Stimulated activated naive B cell treated with anti-CD40 and anti-IgM and Interleukin-4, amounts not matched to agents 10 μg/mL and 1 μg/mL and 100 μg/mL, for 72 hours (primary cell): ENCODE results near the gene LGR5.

Experiments
- ATAC-seq, 2 donors: fragments of 150-1000 bp; cut with Tn5 transposase; replicated peaks; 2 replicates each; pipeline ENCODE4 v1.10.0; 2021; ENCODE audit warnings: moderate library complexity in 1 of 2
- DNase-seq: peaks from one replicate; pipeline ENCODE4 v3.0.0; 2021
- H3K27ac Mint-ChIP-seq: one replicate; pipeline ENCODE4 v1.8.0; 2022; ENCODE audit warnings: mild to moderate bottlenecking, mixed read lengths
- H3K27me3 Mint-ChIP-seq, 2 donors: one replicate each; pipeline ENCODE4 v1.8.0; 2022; ENCODE audit warnings: mixed read lengths in 2 of 2
- H3K36me3 Mint-ChIP-seq, 2 donors: one replicate each; pipeline ENCODE4 v1.8.0; 2022; ENCODE audit warnings: mixed read lengths in 2 of 2, mild to moderate bottlenecking in 1 of 2
- H3K4me1 Mint-ChIP-seq, 2 donors: one replicate each; pipeline ENCODE4 v1.8.0; 2022; ENCODE audit warnings: mixed read lengths in 2 of 2, mild to moderate bottlenecking in 1 of 2
- H3K4me3 Mint-ChIP-seq, 2 donors: one replicate each; pipeline ENCODE4 v1.8.0; 2022; ENCODE audit warnings: mild to moderate bottlenecking in 2 of 2, mixed read lengths in 2 of 2, moderate library complexity in 1 of 2
- H3K9me3 Mint-ChIP-seq, 2 donors: one replicate each; pipeline ENCODE4 v1.8.0; 2022; ENCODE audit warnings: mixed read lengths in 2 of 2, mild to moderate bottlenecking in 1 of 2

Gene LGR5

DNA sequence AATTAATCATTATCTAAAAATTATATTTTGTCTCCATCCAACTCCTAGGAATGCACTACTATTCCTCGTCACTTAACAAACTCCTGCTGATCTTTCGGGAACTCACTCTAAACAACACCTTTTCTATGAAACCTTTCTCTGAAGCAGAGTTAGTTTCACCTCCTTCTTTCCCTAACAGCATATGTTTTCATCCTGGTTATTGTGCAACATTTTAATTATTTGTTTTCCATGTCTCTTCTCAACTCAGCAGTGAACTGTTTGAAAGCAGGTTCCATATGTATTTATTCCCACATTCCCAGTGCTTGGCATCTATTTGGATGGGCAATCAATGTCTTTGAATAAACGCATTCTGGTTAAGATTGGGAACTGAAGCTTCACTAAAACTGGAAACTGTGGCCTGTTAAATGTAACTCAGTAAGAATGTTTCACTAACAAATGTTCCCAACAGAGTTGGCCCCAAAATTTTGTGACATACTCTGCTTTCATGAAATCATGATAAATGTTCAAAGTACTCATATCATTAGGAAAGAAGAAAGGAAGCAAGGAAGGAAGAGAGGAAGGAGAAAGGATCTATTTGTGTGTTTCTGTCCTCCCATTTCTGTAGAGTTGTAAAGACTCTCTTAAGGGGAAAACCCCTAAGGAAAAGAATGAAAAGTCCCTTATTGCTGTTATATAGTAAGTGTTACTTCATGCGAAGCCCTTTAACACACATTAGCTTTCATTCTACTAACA, 13.9 kb upstream of the LGR5 start:
- H3K4me3 Mint-ChIP-seq, result no peak overlapping the region
- no peaks in the 10 kb centered on the region for H3K9me3 Mint-ChIP-seq
- H3K4me1 Mint-ChIP-seq, result peaks cover 5% of the 10 kb centered on the region in 2 donors
- peaks cover 20 to 21% of the 10 kb centered on the region in 2 donors for H3K27me3 Mint-ChIP-seq
- H3K27ac Mint-ChIP-seq, result no peak overlapping the region
- DNase-seq, result no peak
- H3K36me3 Mint-ChIP-seq, result no peaks in the 10 kb centered on the region
- peak; percentile 52 to 76 for ATAC-seq

DNA sequence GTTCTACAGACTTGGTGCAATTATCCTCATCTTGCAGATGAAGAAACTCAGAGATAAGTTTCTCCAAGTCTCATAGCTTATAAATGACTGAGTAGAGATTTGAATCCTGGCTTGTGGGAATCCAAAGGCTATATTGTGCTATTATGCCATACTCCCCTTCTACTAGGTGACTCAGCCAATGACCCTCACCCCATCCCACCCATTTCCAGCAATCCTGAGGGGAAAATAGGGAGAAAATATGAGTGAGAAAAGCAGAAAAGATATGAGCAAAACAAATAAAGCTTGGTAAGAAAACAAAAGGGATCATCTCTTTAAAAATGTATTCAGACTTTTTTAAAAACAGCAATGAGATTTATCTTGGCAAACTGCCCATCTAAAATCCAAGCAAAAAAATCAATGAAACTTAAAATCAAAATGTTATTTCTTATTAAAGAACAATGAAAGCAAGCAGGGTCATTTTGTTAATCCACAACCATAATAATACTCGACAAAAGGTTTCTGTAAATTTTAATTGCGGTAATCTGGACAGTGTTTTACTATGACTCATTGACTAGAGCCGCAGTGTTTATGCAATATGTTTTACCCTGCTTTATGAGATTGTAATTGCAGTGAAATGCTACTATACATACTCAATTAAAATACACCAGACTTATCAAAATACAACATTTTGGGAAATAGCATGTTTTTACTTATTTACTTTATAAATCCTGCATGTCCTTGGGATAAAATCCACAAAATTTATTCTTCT, 13.1 kb upstream of the LGR5 start:
- Mint-ChIP-seq H3K27me3 (peaks cover 20 to 21% of the 10 kb centered on the region in 2 donors), H3K9me3 (no peaks in the 10 kb centered on the region), H3K4me1 (peaks cover 5% of the 10 kb centered on the region in 2 donors), H3K27ac (no peak overlapping the region), H3K4me3 (no peak overlapping the region), H3K36me3 (no peaks in the 10 kb centered on the region)
- no peak for ATAC-seq
- DNase-seq, result no peak

DNA sequence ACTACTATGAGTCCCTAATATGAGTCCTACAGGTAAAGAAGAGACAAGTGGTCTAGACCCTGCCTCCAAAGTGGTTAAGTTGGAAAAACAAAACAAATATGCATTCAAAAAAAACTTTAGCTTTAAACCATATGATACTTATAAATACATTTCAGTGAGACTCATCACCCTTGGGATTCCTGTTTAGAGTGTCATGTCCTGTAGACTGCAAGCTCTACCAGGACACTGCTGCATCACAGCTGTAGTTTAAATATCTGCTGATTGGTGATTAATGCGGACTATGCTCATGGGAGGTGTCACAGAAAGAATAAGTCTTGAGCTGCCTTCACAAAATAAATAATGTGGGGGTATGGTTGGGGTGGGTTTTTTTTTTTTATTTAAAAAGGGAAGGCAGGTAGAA, 8.8 kb upstream of the LGR5 start:
- Mint-ChIP-seq H3K36me3 (peaks cover 4 to 12% of the 10 kb centered on the region in 2 donors), H3K27me3 (peaks cover 14 to 29% of the 10 kb centered on the region in 2 donors), H3K4me1 (peaks cover 2% of the 10 kb centered on the region in 2 donors), H3K9me3 (peaks cover 4 to 12% of the 10 kb centered on the region in 2 donors), H3K27ac (no peak overlapping the region), H3K4me3 (no peak overlapping the region)
- ATAC-seq, result no peak
- no peak for DNase-seq

DNA sequence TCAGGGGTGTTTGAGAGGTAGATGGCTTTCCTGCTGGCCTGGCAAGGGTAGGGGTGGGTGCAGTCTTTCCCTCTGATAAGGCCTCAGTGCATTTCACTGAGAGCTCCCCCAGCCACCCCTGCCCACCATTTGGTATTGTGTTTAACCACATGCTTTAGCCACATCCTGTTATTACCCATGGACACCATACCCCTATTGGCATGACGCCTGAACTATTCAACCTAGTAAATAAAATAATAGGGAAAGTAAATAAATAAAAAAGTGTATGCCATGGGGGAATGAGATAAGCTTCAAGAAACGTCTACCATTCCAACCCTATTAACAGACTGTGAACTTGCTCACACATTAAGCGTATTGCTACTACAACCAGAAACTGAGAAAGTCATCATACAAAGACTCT, 7.6 kb upstream of the LGR5 start:
- ATAC-seq (no peak), DNase-seq (no peak)
- Mint-ChIP-seq H3K27me3 (peaks cover 16 to 32% of the 10 kb centered on the region in 2 donors), H3K27ac (no peak overlapping the region), H3K4me3 (no peak overlapping the region), H3K9me3 (peaks cover 8 to 22% of the 10 kb centered on the region in 2 donors), H3K4me1 (no peaks in the 10 kb centered on the region), H3K36me3 (peaks cover 11 to 17% of the 10 kb centered on the region in 2 donors)

DNA sequence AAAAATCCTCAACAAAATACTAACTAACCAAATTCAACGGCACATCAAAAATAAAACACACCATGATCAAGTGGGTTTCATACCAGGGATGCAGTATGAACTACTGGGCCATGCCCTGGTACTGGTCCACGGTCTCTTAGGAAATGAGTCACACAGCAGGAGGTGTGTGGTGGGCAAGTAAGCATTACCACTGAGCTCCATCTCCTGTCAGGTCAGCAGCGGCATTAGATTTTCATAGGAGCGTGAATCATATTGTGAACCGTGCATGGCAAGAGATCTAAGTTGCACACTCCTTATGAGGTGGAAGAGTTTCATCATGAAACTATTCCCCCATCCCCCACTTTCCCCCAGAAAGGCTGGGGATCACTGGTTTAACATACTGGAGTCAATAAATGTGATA, 6.7 kb upstream of the LGR5 start:
- no peak for DNase-seq
- Mint-ChIP-seq H3K9me3 (peaks cover 15 to 26% of the 10 kb centered on the region in 2 donors), H3K27me3 (peaks cover 21 to 37% of the 10 kb centered on the region in 2 donors), H3K36me3 (peaks cover 11 to 23% of the 10 kb centered on the region in 2 donors), H3K27ac (no peak overlapping the region), H3K4me1 (no peaks in the 10 kb centered on the region), H3K4me3 (no peak overlapping the region)
- no peak for ATAC-seq

GRCh38 chr12:71436696-71437095, 2.9 kb upstream of the LGR5 start:
- Mint-ChIP-seq H3K4me3 (no peak overlapping the region), H3K27me3 (peaks cover 56% of the 10 kb centered on the region in 2 donors), H3K27ac (no peak overlapping the region), H3K9me3 (peaks cover 15 to 26% of the 10 kb centered on the region in 2 donors), H3K4me1 (peaks cover 19 to 35% of the 10 kb centered on the region in 2 donors), H3K36me3 (peaks cover 11 to 23% of the 10 kb centered on the region in 2 donors)
- no peak for ATAC-seq
- no peak for DNase-seq

DNA sequence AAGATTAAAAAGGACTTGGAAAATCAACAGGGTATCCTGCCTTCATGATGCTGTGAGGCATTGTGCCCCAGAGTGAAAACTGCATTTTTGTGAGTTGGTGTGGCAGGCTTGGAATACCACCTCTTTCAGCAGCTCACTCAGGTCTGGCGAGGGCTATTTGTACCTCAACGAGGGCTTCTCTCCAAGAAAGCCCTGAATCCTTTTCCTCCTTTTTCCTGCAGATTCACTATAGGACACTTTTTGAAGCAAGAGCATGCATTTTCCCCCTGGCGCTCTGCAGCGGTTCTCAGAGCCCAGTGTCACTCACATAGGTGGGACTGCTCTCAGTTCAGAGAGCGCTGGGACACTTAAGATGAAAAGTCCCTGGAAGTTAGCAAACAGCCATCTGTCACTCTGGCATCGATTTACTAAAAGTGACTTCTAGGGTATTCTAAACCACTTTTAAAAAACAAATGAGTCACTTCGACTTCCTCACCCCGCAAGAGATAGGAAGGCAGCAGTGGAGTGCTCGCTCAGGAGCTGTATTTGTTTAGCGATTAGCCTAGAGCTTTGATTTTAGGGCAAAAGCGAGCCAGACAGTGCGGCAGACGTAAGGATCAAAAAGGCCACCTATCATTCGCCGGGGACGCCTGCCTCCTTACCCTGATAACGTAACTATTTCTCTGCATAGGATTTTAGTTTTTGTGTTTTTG, 782 bp upstream of the LGR5 start:
- Mint-ChIP-seq H3K27ac (no peak overlapping the region), H3K9me3 (peaks cover 15 to 26% of the 10 kb centered on the region in 2 donors), H3K27me3 (peaks cover 48 to 56% of the 10 kb centered on the region in 2 donors), H3K4me3 (peak overlapping the region; percentile 88 to 89), H3K36me3 (peaks cover 11 to 23% of the 10 kb centered on the region in 2 donors), H3K4me1 (peaks cover 21 to 36% of the 10 kb centered on the region in 2 donors)
- peak in 1 of 2 donors; percentile 14 for ATAC-seq
- no peak for DNase-seq

DNA sequence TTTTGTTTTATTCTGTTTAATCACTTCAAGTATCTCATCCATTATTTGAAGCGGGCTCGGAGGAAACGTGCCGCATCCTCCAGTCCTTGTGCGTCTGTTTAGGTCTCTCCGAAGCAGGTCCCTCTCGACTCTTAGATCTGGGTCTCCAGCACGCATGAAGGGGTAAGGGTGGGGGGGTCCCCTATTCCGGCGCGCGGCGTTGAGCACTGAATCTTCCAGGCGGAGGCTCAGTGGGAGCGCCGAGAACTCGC, 311 bp upstream of the LGR5 start:
- Mint-ChIP-seq H3K4me1 (peaks cover 21 to 36% of the 10 kb centered on the region in 2 donors), H3K4me3 (peak overlapping the region; percentile 88 to 89), H3K27me3 (peaks cover 43 to 52% of the 10 kb centered on the region in 2 donors), H3K27ac (no peak overlapping the region), H3K9me3 (peaks cover 13 to 24% of the 10 kb centered on the region in 2 donors), H3K36me3 (peaks cover 11 to 19% of the 10 kb centered on the region in 2 donors)
- ATAC-seq, result peak; percentile 6 to 15
- no peak for DNase-seq

- Mint-ChIP-seq H3K27me3 (peaks cover 40 to 50% of the 10 kb centered on the region in 2 donors), H3K36me3 (peaks cover 11 to 15% of the 10 kb centered on the region in 2 donors), H3K27ac (peak overlapping the region; percentile 75), H3K4me1 (peaks cover 21 to 36% of the 10 kb centered on the region in 2 donors), H3K9me3 (peaks cover 12 to 18% of the 10 kb centered on the region in 2 donors), H3K4me3 (peak overlapping the region; percentile 88 to 89)
- DNase-seq, result no peak
- peak; percentile 6 to 19 for ATAC-seq
These were observed 756 bp downstream of the LGR5 start for GRCh38 chr12:71440345-71440762.

- Mint-ChIP-seq H3K27me3 (peaks cover 40 to 50% of the 10 kb centered on the region in 2 donors), H3K27ac (peak overlapping the region; percentile 75), H3K9me3 (peaks cover 11 to 12% of the 10 kb centered on the region in 2 donors), H3K4me3 (peak overlapping the region; percentile 88 to 89), H3K4me1 (peaks cover 21 to 36% of the 10 kb centered on the region in 2 donors), H3K36me3 (peaks cover 7 to 11% of the 10 kb centered on the region in 2 donors)
- DNase-seq, result peak; percentile 52
- ATAC-seq, result peak; percentile 83 to 88
These were observed 1.5 kb downstream of the LGR5 start for GRCh38 chr12:71440763-71441748.

DNA sequence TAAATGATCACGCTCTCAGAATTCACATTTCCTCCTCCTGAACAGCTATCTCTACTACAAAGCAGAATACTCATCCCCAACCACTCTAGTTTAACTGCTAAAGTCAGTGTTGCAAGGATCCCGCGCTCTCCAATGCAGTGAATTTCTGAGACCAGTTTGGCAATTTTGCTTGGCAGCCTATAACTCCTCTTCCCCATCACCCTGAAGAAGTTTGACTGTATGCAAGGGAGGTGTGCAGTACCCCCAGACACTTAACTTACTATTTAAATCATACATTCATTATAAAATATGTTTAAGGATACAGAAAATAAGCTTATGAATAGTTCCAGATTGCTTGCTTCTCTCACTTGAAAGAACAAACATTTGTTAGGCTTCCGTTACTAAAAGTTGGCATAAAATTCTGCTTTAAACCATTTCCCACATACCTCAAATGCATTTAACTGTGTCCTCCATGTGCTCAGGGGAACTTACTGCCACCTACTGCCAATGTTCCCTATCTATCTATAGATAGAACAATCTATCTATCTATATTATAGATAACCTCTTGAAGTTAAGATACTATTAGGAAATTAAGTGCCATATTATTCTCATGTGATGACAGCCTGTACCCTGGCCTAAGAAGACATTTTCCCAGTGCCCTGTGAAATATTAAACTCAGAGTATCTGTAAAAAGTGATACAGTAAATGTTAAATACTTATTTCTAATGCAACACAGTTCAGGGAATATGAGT, 2.4 kb downstream of the LGR5 start:
- H3K4me1 Mint-ChIP-seq, result peaks cover 21 to 36% of the 10 kb centered on the region in 2 donors
- peaks cover 0 to 6% of the 10 kb centered on the region in 2 donors for H3K36me3 Mint-ChIP-seq
- DNase-seq (no peak), ATAC-seq (no peak)
- peak overlapping the region; percentile 14 for H3K27ac Mint-ChIP-seq
- H3K9me3 Mint-ChIP-seq, result peaks cover 3 to 7% of the 10 kb centered on the region in 2 donors
- peaks cover 37 to 48% of the 10 kb centered on the region in 2 donors for H3K27me3 Mint-ChIP-seq
- no peak overlapping the region for H3K4me3 Mint-ChIP-seq

GRCh38 chr12:71442567-71442931, 3.0 kb downstream of the LGR5 start:
- Mint-ChIP-seq H3K27ac (no peak overlapping the region), H3K27me3 (peaks cover 32 to 43% of the 10 kb centered on the region in 2 donors), H3K9me3 (peaks cover 0 to 1% of the 10 kb centered on the region in 2 donors), H3K4me1 (peaks cover 21 to 39% of the 10 kb centered on the region in 2 donors), H3K36me3 (peaks cover 0 to under 1% of the 10 kb centered on the region in 2 donors), H3K4me3 (no peak overlapping the region)
- ATAC-seq, result no peak
- DNase-seq, result no peak

DNA sequence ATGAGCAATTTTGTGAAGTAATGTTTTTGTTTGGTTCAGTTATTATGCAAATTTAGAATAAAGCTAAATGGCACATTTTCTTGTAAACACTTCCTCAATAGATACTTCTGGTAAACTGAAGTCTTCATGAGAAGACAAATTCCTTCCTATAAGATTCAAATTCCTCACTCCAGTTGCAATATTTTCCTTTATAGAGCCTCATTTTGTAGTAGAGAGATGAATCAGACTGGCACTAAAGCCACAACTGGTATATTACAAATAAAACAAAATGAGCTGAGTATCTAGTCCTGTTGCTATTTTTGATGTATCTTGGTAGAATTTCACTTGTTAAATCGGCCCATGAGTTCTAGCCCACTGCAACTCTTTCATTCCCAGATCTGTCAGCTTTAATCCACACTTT, 5.5 kb downstream of the LGR5 start:
- no peak for DNase-seq
- Mint-ChIP-seq H3K4me3 (no peak overlapping the region), H3K27ac (no peak overlapping the region), H3K9me3 (no peaks in the 10 kb centered on the region), H3K36me3 (no peaks in the 10 kb centered on the region), H3K27me3 (peaks cover 16 to 17% of the 10 kb centered on the region in 2 donors), H3K4me1 (peaks cover 19 to 38% of the 10 kb centered on the region in 2 donors)
- ATAC-seq, result no peak
